Muscle of leg (tissue), 11 donors: ENCODE measurements around the gene OOSP4B. TPM values are rescaled to one million over a fixed set of nuclear protein-coding genes. Genes with fewer than 3 reads are reported as not detected.
"Not testable (repeated sequence)": the region's sequence is repeated elsewhere in the genome, so short reads cannot be mapped to it uniquely, and the experiment has no call there.

ENCODE experiments used
- DNase-seq: peaks from one replicate; pipeline ENCODE4 v3.0.0; 2013
- H3K27ac ChIP-seq: one replicate; pipeline ENCODE4 v1.5.1; 2013; ENCODE audit warnings: mild to moderate bottlenecking, low read length, control low read depth
- H3K27me3 ChIP-seq: one replicate; pipeline ENCODE4 v1.6.1; 2013; ENCODE audit warnings: low read length; ENCODE audit not compliant: control insufficient read depth, insufficient read depth
- H3K36me3 ChIP-seq: one replicate; pipeline ENCODE4 v1.6.1; 2013; ENCODE audit warnings: low read length; ENCODE audit not compliant: control insufficient read depth, insufficient read depth
- H3K4me1 ChIP-seq: one replicate; pipeline ENCODE4 v1.6.1; 2013; ENCODE audit warnings: low read length; ENCODE audit not compliant: control insufficient read depth, insufficient read depth
- H3K4me3 ChIP-seq: one replicate; pipeline ENCODE4 v1.5.1; 2013; ENCODE audit warnings: low read length, control low read depth
- H3K9me3 ChIP-seq: replicated peaks from 2 replicates; pipeline ENCODE4 v1.6.1; 2013; ENCODE audit warnings: low read depth, low read length; ENCODE audit not compliant: control insufficient read depth
- WGBS: methylation state at CpG from one replicate; pipeline ENCODE4 v1.1.5; 2013; ENCODE audit warnings: missing lambda C conversion rate; ENCODE audit not compliant: insufficient coverage; 5-methylcytosine and 5-hydroxymethylcytosine counted together
- polyA plus RNA-seq, 8 donors: library from polyadenylated mRNA; unstranded; fragments of 120-200 nt; gene quantifications; one replicate each; pipeline versions ENCODE4 v1.2.1 to v1.2.3, GENCODE V29; 2013; ENCODE audit warnings: inconsistent platforms in 1 of 8, low replicate concordance in 1 of 8; ENCODE audit not compliant: insufficient read length in 8 of 8, insufficient read depth in 1 of 8
- total RNA-seq: library from RNA; stranded (reverse); fragments of 120-200 nt; gene quantifications from one replicate; pipeline ENCODE4 v1.2.4, GENCODE V29; 2013

Gene OOSP4B
- total and polyA plus RNA-seq, 9 donors, result not detected

DNA sequence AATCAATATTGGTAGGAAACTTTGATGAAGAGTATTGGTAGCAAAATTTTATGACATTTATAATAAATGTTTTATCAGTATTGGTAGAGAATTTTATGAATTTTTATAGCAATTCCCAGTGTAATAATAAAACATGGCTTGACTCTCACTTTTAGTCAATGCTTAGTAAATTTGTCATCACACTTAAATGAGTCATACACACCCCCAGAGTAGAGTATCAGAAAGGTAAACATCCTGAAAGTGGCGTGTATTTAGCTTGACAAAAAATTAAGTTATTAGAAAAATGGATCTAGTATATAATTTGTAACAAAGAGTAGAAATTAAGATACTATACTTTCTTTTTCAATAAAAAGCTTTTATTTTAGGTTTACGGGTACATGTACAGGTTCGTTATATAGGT, 42.1 kb downstream of the OOSP4B start:
- Histone ChIP-seq H3K27ac (no peak overlapping the region), H3K9me3 (no peaks in the 10 kb centered on the region), H3K4me1 (no peaks in the 10 kb centered on the region), H3K4me3 (no peak overlapping the region), H3K27me3 (no peaks in the 10 kb centered on the region), H3K36me3 (no peaks in the 10 kb centered on the region)
- no peak for DNase-seq
- WGBS, result no CpG with 5 or more reads among the region's 3 CpGs

DNA sequence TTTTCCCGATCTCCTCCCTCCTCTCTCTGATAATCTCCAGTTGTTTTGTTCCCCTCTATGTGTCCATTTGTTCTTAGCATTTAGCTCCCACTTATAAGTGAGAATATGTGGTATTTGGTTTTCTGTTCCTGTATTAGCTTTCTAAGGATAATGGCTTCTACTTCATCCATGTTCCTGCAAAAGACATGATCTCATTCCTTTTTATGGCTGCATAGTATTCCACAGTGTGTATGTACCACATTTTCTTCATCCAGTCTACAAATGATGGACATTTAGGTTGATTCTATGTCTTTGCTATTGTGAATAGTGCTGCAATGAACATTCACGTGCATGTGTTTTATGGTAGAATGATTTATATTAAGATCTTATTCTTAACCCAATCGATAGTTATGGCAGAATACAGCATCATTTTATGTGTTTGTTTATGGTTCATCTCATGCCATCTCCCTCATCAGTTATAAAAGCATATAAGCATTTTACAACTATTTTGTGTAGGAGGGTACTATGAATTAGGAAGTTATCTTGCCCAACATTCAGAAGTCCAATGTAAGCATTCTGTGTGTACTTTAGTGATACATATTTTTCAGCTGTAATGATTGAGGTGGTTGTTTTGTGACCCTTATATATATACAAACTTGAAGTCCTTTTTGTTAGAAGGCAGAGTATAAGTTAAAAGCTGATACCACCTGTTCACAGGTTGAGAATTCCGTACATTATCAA, 42.7 kb downstream of the OOSP4B start:
- H3K36me3 ChIP-seq, result no peaks in the 10 kb centered on the region
- DNase-seq, result no peak
- no peaks in the 10 kb centered on the region for H3K4me1 ChIP-seq
- H3K27ac ChIP-seq, result no peak overlapping the region
- no peaks in the 10 kb centered on the region for H3K9me3 ChIP-seq
- WGBS, result no CpG with 5 or more reads among the region's 4 CpGs
- no peak overlapping the region for H3K4me3 ChIP-seq
- H3K27me3 ChIP-seq, result no peaks in the 10 kb centered on the region

DNA sequence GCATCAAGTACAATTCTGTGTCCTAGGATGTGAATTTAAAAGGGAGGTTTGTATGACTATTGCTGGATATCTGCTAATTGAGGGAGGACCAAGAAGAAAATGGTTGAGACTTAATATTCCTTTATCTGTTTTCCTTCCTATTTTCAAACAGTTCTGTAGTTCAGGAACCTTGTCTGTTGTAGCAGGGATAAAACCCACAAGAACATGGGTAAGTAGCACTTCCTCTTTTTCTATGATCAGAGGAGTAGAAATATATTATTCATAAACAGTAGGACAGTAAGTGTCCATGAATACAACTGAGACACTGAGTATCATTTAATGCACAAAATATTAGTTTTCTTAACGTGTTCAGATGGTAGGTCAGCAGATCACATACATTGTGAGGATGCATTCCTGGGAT, 47.1 kb downstream of the OOSP4B start:
- Histone ChIP-seq H3K4me1 (no peaks in the 10 kb centered on the region), H3K4me3 (no peak overlapping the region), H3K9me3 (no peaks in the 10 kb centered on the region), H3K27me3 (no peaks in the 10 kb centered on the region), H3K36me3 (no peaks in the 10 kb centered on the region), H3K27ac (no peak overlapping the region)
- DNase-seq, result peak; percentile 5
- WGBS, result no CpG with 5 or more reads among the region's 1 CpG

DNA sequence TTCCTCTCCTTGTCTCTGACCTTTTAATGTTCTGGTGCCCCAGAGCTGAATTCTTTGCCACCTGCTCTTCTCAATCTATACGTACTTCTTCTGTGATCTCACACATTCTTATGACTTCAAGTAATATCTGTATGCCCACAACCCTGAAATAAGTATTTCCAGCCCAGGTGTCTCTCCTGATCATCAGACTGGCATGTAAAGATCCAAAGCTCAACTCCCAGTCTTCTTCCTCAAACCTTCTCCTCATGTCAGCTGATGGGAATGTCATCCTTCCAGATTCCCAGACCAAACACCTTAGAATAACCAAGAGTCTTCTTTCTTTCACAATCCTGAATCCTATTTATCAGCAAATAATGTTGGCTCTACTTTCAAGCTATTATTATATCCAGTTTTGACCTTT, 48.8 kb downstream of the OOSP4B start:
- Histone ChIP-seq H3K9me3 (no peaks in the 10 kb centered on the region), H3K36me3 (no peaks in the 10 kb centered on the region)
- 100% methylated on average over 1 of the region's 1 CpG for WGBS

DNA sequence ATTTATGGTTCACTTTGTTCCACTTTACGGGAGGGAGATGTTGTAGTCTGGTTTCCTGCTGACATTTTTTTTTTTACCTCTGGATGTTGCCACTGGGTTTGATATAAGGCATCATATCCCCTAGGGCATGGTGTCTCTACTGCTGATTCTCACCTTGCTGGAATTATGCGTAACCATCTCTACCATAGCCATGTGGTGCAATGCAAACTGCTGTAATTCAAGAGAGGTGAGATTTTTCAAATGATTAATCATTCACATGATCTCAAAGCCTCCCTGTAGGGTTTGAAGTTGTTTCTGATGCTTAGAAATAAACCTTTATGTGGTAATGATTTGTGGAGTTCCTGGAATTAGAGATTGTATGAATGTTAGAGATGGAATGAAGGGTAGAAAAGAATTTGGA, 52.5 kb downstream of the OOSP4B start:
- Histone ChIP-seq H3K4me3 (no peak overlapping the region), H3K4me1 (no peaks in the 10 kb centered on the region), H3K36me3 (no peaks in the 10 kb centered on the region), H3K27ac (no peak overlapping the region), H3K27me3 (no peaks in the 10 kb centered on the region), H3K9me3 (no peaks in the 10 kb centered on the region)
- DNase-seq, result no peak
- WGBS, result no CpG with 5 or more reads among the region's 2 CpGs

More for the DNA sequence above, 48.8 kb downstream of the OOSP4B start:
- Histone ChIP-seq H3K27me3 (no peaks in the 10 kb centered on the region), H3K27ac (no peak overlapping the region), H3K4me1 (no peaks in the 10 kb centered on the region), H3K4me3 (no peak overlapping the region)
- no peak for DNase-seq

DNA sequence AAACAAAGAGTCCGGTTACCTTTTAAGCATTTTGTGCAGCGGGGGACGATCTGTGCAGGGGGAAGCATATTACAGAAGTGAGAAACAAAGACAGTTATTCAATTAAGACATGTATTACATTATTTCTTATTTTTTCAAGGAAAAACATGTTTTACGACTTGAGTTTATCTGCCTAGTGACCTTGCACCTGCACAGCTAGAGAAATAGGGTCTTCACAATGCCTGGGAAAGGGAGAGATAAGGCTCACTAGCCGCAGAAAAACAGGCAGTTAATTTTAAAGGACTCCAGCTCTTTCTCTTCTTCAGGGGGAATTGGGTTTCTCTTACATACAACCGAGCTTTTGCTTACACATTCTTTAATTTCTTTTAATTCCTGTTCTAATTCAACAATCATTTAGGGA, 54.7 kb downstream of the OOSP4B start:
- no CpG with 5 or more reads among the region's 6 CpGs for WGBS
- not testable (repeated sequence) for H3K27ac ChIP-seq, H3K4me1 ChIP-seq, H3K36me3 ChIP-seq, DNase-seq, H3K4me3 ChIP-seq, H3K9me3 ChIP-seq, H3K27me3 ChIP-seq

DNA sequence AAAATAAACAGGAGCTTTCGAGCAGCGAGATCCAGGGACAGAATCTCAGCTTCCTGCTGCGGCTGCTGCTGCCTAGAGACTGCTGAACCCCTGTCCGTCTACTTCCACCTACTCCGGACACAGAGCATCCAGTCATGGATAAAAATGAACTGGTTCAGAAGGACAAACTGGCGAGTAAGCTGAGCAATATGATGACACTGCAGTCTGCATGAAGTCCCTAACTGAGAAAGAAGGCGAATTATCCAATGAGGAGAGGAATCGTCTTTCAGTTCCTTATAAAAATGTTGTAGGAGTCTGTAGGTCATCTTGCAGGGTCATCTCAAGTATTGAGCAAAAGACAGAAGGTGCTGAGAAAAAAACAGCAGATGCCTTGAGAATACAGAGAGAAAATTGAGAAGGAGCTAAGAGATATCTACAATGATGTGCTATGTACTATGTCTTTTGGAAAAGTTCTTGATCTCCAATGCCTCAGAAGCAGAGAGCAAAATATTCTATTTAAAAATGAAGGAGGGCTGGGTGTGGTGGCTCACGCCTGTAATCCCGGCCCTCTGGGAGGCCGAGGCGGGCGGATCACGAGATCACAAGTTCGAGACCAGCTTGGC, 60.3 kb downstream of the OOSP4B start:
- Histone ChIP-seq H3K36me3 (no peaks in the 10 kb centered on the region), H3K9me3 (no peaks in the 10 kb centered on the region), H3K27ac (no peak overlapping the region), H3K4me1 (no peaks in the 10 kb centered on the region), H3K4me3 (no peak overlapping the region), H3K27me3 (no peaks in the 10 kb centered on the region)
- 67% methylated on average over 7 of the region's 15 CpGs for WGBS
- DNase-seq, result no peak

DNA sequence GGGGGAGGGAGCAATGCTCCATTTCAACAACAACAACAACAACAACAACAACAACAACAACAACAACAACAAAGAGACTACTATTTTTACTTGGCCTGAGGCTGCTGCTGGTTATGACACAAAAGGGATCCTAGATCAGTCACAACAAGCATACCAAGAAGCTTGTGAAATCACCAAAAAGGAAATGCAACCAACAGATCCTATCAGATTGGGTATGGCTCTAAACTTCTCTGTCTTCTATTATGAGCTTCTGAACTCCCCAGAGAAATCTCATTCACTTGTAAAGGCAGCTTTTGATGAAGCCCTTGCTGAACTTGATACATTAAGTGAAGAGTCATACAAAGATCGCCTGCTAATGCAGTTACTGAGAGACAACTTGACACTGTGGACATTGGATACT, 61.0 kb downstream of the OOSP4B start:
- H3K27me3 ChIP-seq, result no peaks in the 10 kb centered on the region
- WGBS, result no CpG with 5 or more reads among the region's 1 CpG

DNA sequence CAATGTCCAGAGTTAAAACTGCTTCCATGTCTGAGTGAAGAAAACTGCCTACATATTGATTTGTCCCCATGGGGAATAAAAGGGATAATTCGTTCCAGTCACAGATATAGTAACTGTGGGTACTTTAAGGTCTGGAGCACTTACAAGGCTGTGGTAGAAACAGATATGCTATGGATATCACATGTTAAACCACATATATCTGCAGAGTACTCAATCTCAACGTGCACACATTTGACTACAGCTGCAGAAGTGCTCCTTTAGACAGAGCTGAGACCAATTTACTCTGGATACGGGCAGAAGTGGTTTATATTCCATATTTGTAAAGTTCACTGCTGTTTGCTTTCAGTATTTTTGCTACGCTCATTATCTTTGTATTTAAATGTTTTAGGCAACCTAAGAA, 61.8 kb downstream of the OOSP4B start:
- no peak overlapping the region for H3K4me3 ChIP-seq
- no peaks in the 10 kb centered on the region for H3K36me3 ChIP-seq
- WGBS, result no CpG with 5 or more reads among the region's 4 CpGs
- H3K27me3 ChIP-seq, result no peaks in the 10 kb centered on the region
- H3K4me1 ChIP-seq, result no peaks in the 10 kb centered on the region
- no peaks in the 10 kb centered on the region for H3K9me3 ChIP-seq
- DNase-seq, result no peak
- no peak overlapping the region for H3K27ac ChIP-seq

More for the DNA sequence above, 61.0 kb downstream of the OOSP4B start:
- no peak overlapping the region for H3K4me3 ChIP-seq
- no peaks in the 10 kb centered on the region for H3K9me3 ChIP-seq
- H3K36me3 ChIP-seq, result no peaks in the 10 kb centered on the region
- no peak overlapping the region for H3K27ac ChIP-seq
- DNase-seq, result no peak
- no peaks in the 10 kb centered on the region for H3K4me1 ChIP-seq

DNA sequence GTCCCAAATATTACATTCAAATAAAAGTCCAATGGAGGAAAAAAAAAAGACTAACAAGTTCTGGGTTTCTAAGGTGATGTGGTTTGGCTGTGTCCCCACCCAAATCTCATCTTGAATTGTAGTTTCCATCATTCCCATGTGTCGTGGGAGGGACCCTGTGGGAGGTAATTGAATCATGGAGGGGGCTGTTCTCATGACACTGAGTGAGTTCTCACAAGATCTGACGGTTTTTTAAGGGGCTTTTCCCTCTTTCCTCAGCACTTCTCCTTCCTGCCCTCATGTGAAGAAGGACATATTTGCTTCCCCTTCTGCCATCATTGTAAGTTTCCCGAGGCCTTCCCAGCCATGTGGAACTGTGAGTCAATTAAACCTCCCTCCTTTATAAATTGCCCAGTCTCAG, 63.6 kb downstream of the OOSP4B start:
- no CpG with 5 or more reads among the region's 3 CpGs for WGBS
- H3K27ac ChIP-seq, result no peak overlapping the region

More for the DNA sequence above, 63.6 kb downstream of the OOSP4B start:
- Histone ChIP-seq H3K36me3 (no peaks in the 10 kb centered on the region), H3K4me3 (no peak overlapping the region), H3K9me3 (no peaks in the 10 kb centered on the region), H3K4me1 (no peaks in the 10 kb centered on the region), H3K27me3 (no peaks in the 10 kb centered on the region)
- DNase-seq, result no peak
